ENCODE measurements around the gene GPR161.

DNA sequence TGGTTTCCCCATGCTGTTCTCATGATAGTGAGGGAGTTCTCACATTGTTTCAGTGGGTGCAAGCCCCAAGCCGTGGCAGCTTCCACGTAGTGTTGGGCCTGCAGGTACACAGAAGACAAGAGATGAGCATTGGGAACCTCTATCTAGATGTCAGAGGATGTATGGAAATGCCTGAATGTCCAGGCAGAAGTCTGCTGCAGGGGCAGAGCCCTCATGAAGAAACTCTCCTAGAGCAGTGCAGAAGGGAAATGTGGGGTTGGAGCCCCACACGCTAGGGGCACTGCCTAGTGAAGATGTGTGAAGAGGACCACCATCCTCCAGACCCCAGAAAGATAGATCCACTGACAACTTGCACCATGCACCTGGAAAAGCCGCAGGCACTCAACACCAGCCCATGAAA, 17.0 kb downstream of the GPR161 start:
- TF ChIP-seq TAF1 (IDR thresholded peaks at IDR 0.05; ENCODE audit: borderline replicate concordance, low read depth, low read length): no peak
- TF ChIP-seq POLR2A (IDR thresholded peaks at IDR 0.05; ENCODE audit: low read depth, low read length): no peak
